ENCODE data around the gene KLHL4.

The KLHL4 gene

DNA sequence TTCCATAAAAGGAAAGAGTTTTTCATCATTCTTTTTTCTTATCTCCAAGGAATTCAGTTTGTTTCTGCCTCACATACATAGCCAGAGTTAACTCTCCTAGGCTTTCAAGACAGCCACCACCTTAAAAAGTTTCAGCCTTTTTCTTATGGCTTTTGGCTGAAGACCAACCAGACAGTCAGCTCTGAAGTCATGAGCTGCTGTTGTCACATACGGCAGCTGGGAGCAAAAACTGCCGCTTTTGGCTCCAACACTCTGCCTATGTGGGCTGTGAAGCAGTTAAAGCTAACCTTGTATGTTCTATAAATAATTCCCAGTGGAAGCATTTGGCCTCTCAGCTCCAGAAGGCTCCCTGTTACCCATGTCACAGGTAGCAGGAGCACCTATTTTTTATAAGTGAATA, 104.1 kb downstream of the KLHL4 start:
- no peak for TF ChIP-seq NFIC (IDR thresholded peaks at IDR 0.05)
- TF ChIP-seq, protein P1, sequence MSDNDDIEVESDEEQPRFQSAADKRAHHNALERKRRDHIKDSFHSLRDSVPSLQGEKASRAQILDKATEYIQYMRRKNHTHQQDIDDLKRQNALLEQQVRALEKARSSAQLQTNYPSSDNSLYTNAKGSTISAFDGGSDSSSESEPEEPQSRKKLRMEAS (IDR thresholded peaks at IDR 0.05): no peak
- TF ChIP-seq EGR1 (IDR thresholded peaks at IDR 0.05): no peak
- no peak for TF ChIP-seq RAD21 (IDR thresholded peaks at IDR 0.05; ENCODE audit: low read depth)
- TF ChIP-seq TAF1 (IDR thresholded peaks at IDR 0.05; ENCODE audit: low read depth): no peak
- no peak for TF ChIP-seq TCF12 (IDR thresholded peaks at IDR 0.05; ENCODE audit: low read depth)
- no peak for TF ChIP-seq CEBPB (IDR thresholded peaks at IDR 0.05)
- TF ChIP-seq, protein P2, sequence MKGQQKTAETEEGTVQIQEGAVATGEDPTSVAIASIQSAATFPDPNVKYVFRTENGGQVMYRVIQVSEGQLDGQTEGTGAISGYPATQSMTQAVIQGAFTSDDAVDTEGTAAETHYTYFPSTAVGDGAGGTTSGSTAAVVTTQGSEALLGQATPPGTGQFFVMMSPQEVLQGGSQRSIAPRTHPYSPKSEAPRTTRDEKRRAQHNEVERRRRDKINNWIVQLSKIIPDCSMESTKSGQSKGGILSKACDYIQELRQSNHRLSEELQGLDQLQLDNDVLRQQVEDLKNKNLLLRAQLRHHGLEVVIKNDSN (IDR thresholded peaks at IDR 0.05): no peak
- no peak for TF ChIP-seq YY1 (IDR thresholded peaks at IDR 0.05; ENCODE audit: low read depth)
- TF ChIP-seq, protein P3, sequence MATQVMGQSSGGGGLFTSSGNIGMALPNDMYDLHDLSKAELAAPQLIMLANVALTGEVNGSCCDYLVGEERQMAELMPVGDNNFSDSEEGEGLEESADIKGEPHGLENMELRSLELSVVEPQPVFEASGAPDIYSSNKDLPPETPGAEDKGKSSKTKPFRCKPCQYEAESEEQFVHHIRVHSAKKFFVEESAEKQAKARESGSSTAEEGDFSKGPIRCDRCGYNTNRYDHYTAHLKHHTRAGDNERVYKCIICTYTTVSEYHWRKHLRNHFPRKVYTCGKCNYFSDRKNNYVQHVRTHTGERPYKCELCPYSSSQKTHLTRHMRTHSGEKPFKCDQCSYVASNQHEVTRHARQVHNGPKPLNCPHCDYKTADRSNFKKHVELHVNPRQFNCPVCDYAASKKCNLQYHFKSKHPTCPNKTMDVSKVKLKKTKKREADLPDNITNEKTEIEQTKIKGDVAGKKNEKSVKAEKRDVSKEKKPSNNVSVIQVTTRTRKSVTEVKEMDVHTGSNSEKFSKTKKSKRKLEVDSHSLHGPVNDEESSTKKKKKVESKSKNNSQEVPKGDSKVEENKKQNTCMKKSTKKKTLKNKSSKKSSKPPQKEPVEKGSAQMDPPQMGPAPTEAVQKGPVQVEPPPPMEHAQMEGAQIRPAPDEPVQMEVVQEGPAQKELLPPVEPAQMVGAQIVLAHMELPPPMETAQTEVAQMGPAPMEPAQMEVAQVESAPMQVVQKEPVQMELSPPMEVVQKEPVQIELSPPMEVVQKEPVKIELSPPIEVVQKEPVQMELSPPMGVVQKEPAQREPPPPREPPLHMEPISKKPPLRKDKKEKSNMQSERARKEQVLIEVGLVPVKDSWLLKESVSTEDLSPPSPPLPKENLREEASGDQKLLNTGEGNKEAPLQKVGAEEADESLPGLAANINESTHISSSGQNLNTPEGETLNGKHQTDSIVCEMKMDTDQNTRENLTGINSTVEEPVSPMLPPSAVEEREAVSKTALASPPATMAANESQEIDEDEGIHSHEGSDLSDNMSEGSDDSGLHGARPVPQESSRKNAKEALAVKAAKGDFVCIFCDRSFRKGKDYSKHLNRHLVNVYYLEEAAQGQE (IDR thresholded peaks at IDR 0.05; ENCODE audit: low read depth): no peak
- TF ChIP-seq TEAD4 (IDR thresholded peaks at IDR 0.05): no peak
- TF ChIP-seq CREB1 (IDR thresholded peaks at IDR 0.05; ENCODE audit: low read depth): no peak
- TF ChIP-seq FOXM1 (IDR thresholded peaks at IDR 0.05; ENCODE audit: borderline replicate concordance, low read depth): no peak
- TF ChIP-seq EP300 (IDR thresholded peaks at IDR 0.05; ENCODE audit: borderline replicate concordance): no peak
- TF ChIP-seq ZBTB7A (IDR thresholded peaks at IDR 0.05; ENCODE audit: low read depth): no peak

DNA sequence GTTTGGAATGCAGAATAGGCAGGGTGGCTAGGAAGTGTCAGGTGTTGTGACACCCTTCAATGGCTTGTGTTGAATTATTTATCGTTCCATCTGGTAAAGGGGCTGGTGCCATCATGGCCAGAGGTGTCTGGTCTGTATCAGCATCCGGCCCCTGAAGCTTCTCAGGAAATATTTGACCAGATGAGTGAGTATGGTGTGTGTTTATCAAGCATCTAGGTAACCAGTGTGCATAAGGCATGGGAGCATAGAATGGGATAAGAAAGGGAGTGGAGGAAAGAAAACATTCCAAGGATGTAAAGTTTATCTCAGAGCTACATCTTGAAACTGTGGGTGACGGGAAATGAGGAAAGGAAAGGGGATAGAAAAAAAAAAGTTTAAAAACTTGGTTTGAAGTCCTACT, 109.4 kb downstream of the KLHL4 start:
- TF ChIP-seq, protein P3 (IDR thresholded peaks at IDR 0.05; ENCODE audit: low read depth): no peak
- TF ChIP-seq TEAD4 (IDR thresholded peaks at IDR 0.05): no peak
- no peak for TF ChIP-seq YY1 (IDR thresholded peaks at IDR 0.05; ENCODE audit: low read depth)
- TF ChIP-seq TAF1 (IDR thresholded peaks at IDR 0.05; ENCODE audit: low read depth): no peak
- TF ChIP-seq RAD21 (IDR thresholded peaks at IDR 0.05; ENCODE audit: low read depth): no peak
- TF ChIP-seq TCF12 (IDR thresholded peaks at IDR 0.05; ENCODE audit: low read depth): no peak
- TF ChIP-seq CEBPB (IDR thresholded peaks at IDR 0.05): no peak
- no peak for TF ChIP-seq NFIC (IDR thresholded peaks at IDR 0.05)
- TF ChIP-seq CREB1 (IDR thresholded peaks at IDR 0.05; ENCODE audit: low read depth): no peak
- TF ChIP-seq, protein P2 (IDR thresholded peaks at IDR 0.05): no peak
- TF ChIP-seq EP300 (IDR thresholded peaks at IDR 0.05; ENCODE audit: borderline replicate concordance): no peak
- no peak for TF ChIP-seq EGR1 (IDR thresholded peaks at IDR 0.05)
- TF ChIP-seq, protein P1 (IDR thresholded peaks at IDR 0.05): no peak
- TF ChIP-seq ZBTB7A (IDR thresholded peaks at IDR 0.05; ENCODE audit: low read depth): no peak
- TF ChIP-seq FOXM1 (IDR thresholded peaks at IDR 0.05; ENCODE audit: borderline replicate concordance, low read depth): no peak

DNA sequence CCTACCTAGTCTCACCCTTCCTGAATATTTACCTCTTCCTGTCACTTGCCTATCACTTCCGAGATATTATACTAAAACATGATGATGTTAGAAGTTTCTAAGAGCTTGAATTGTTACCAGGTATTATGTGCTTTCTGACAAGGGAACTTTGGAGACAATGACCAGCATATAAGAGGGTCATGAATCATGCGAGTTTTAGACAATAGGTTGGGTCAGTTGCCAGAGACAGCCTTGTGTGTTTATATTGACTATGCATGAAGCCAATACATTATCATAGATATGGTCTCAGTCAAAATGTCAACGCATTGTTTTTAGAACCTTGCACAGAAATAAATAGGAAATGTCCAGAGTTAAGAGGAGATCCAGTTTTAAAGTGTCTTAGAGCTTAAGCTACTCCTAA, 116.8 kb downstream of the KLHL4 start:
- TF ChIP-seq TAF1 (IDR thresholded peaks at IDR 0.05; ENCODE audit: low read depth): no peak
- no peak for TF ChIP-seq RAD21 (IDR thresholded peaks at IDR 0.05; ENCODE audit: low read depth)
- no peak for TF ChIP-seq ZBTB7A (IDR thresholded peaks at IDR 0.05; ENCODE audit: low read depth)
- TF ChIP-seq TEAD4 (IDR thresholded peaks at IDR 0.05): no peak
- no peak for TF ChIP-seq NFIC (IDR thresholded peaks at IDR 0.05)
- TF ChIP-seq CEBPB (IDR thresholded peaks at IDR 0.05): no peak

DNA sequence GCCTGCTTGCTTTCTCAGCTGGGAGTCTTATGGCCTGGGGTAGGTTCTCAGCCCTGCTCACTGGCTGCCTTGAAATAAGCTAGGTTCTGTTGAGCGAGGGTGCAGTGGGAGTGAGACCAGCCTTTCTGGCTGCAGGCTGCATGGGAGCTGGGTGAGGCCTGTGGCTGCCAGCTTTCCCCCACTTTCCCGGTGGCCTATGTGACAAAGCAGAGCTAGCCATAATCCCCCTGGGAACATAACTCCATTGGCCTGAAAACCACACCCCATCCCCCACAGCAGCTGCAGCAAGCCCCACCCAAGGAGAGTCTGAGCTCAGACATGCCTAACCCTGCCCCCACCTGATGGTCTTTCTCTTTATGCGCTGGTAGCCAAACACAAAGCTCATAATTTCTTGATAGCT, 118.9 kb downstream of the KLHL4 start:
- TF ChIP-seq TAF1 (IDR thresholded peaks at IDR 0.05; ENCODE audit: low read depth) (no peak), EP300 (IDR thresholded peaks at IDR 0.05; ENCODE audit: borderline replicate concordance) (no peak), ZBTB7A (IDR thresholded peaks at IDR 0.05; ENCODE audit: low read depth) (no peak), CEBPB (IDR thresholded peaks at IDR 0.05) (no peak), EGR1 (IDR thresholded peaks at IDR 0.05) (no peak), FOXM1 (IDR thresholded peaks at IDR 0.05; ENCODE audit: borderline replicate concordance, low read depth) (no peak), TCF12 (IDR thresholded peaks at IDR 0.05; ENCODE audit: low read depth) (no peak), TEAD4 (IDR thresholded peaks at IDR 0.05) (no peak)
- TF ChIP-seq, protein P3 (IDR thresholded peaks at IDR 0.05; ENCODE audit: low read depth): no peak
- TF ChIP-seq, protein P2 (IDR thresholded peaks at IDR 0.05): no peak
- TF ChIP-seq, protein P1 (IDR thresholded peaks at IDR 0.05): no peak

Measured in Ishikawa (cell line).